ENCODE measurements around the gene ASB18. TPM values are rescaled to one million over a fixed set of nuclear protein-coding genes. Genes with fewer than 3 reads are reported as not detected.
A peak's percentile ranks its signal among the peaks of the same experiment; 100 is the strongest.

ASB18 gene
- total RNA-seq, 1 experiment from 2014 or later, result 0.46 TPM

DNA sequence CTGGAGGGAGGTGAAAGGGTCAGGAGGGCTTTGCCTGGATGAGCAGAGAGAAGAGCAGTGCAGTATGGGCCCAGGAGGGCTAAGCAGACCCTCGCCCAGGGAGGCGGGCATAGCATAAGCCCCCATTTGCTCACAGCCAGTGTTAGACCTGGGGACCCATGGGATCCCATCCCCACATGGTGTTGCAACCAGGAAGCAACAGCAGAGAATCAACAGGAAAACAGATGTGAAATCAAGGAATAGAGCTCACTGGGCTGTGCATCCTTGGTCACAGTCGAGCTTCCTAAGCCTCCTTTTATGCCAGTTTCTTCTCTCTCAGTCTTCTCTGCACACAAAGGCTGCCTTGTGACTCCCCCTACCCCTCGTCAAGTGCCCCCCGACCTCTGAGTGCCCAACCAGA, 19.9 kb downstream of the ASB18 start:
- Histone ChIP-seq H3K36me3 (ENCODE audit: low read depth) (no peaks in the 10 kb centered on the region), H2AFZ (no peak overlapping the region), H3K79me2 (ENCODE audit: low read depth) (no peaks in the 10 kb centered on the region), H3K4me3 (no peak overlapping the region), H3K9me2 (ENCODE audit: insufficient read depth) (no peaks in the 10 kb centered on the region), H3K27me3 (ENCODE audit: insufficient read depth, low read depth) (no peaks in the 10 kb centered on the region), H3K4me1 (replicated peaks; ENCODE audit: insufficient read depth) (peaks cover 17% of the 10 kb centered on the region), H3K9me3 (ENCODE audit: insufficient read depth, low read depth) (no peaks in the 10 kb centered on the region), H3K27ac (no peak overlapping the region), H3F3A (ENCODE audit: insufficient read depth, low read depth) (no peaks in the 10 kb centered on the region), H3K4me2 (no peak overlapping the region), H4K20me1 (ENCODE audit: insufficient read depth) (no peaks in the 10 kb centered on the region)
- TF ChIP-seq, protein P1, sequence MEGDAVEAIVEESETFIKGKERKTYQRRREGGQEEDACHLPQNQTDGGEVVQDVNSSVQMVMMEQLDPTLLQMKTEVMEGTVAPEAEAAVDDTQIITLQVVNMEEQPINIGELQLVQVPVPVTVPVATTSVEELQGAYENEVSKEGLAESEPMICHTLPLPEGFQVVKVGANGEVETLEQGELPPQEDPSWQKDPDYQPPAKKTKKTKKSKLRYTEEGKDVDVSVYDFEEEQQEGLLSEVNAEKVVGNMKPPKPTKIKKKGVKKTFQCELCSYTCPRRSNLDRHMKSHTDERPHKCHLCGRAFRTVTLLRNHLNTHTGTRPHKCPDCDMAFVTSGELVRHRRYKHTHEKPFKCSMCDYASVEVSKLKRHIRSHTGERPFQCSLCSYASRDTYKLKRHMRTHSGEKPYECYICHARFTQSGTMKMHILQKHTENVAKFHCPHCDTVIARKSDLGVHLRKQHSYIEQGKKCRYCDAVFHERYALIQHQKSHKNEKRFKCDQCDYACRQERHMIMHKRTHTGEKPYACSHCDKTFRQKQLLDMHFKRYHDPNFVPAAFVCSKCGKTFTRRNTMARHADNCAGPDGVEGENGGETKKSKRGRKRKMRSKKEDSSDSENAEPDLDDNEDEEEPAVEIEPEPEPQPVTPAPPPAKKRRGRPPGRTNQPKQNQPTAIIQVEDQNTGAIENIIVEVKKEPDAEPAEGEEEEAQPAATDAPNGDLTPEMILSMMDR (conservative IDR thresholded peaks at IDR 0.05), result no peak
- ChIA-PET CTCF (no interaction called here), POLR2A (ENCODE audit: unreplicated experiment) (no interaction called here)
- intact Hi-C loops (cut with micrococcal nuclease; ENCODE audit: unreplicated experiment), result no loop called here
- BruUV-seq (replicated peaks), result no TSS peak
- DNase-seq, result no peak

DNA sequence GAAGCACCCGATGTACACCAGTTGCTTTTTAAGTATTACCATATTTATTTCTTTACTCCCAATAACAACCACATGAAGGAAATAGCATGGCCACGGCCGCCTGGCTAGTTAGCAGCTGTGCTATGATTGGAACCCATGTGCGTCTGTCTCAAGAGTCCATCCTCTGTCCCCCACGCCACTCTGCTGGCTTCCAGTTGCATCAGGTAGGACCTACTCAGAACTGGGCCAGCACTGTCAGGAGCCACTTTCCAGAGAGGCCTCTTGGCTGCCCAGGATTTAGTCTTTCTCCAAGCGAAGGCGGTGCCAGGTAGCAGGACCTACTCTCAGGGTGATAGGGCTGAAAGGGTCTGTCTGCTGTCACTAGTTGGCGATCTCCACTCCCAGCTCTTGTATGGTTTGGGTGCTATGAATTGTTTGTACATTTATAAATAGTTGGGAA, 22.1 kb downstream of the ASB18 start:
- H2AFZ ChIP-seq, result no peak overlapping the region; the same call in 1 of the 2 replicates
- intact Hi-C loops (cut with micrococcal nuclease; ENCODE audit: unreplicated experiment), result no loop called here
- ChIA-PET POLR2A (ENCODE audit: unreplicated experiment) (no interaction called here), CTCF (no interaction called here)
- no peaks in the 10 kb centered on the region for H3K9me2 ChIP-seq (ENCODE audit: insufficient read depth)
- no peaks in the 10 kb centered on the region for H3K9me3 ChIP-seq (ENCODE audit: insufficient read depth, low read depth)
- BruUV-seq (replicated peaks), result no TSS peak
- no peaks in the 10 kb centered on the region for H3K79me2 ChIP-seq (ENCODE audit: low read depth)
- H4K20me1 ChIP-seq (ENCODE audit: insufficient read depth), result no peaks in the 10 kb centered on the region
- no peak overlapping the region for H3K4me3 ChIP-seq
- no peaks in the 10 kb centered on the region for H3K27me3 ChIP-seq (ENCODE audit: insufficient read depth, low read depth)
- H3K36me3 ChIP-seq (ENCODE audit: low read depth), result no peaks in the 10 kb centered on the region
- peaks cover 19% of the 10 kb centered on the region for H3K4me1 ChIP-seq (replicated peaks; ENCODE audit: insufficient read depth)
- H3F3A ChIP-seq (ENCODE audit: insufficient read depth, low read depth), result no peaks in the 10 kb centered on the region
- no peak for TF ChIP-seq EZH2 (IDR thresholded peaks at IDR 0.05; ENCODE audit: low read depth)
- TF ChIP-seq, protein P1 (conservative IDR thresholded peaks at IDR 0.05), result no peak
- DNase-seq, result no peak
- no peak overlapping the region for H3K27ac ChIP-seq
- H3K4me2 ChIP-seq, result no peak overlapping the region

DNA sequence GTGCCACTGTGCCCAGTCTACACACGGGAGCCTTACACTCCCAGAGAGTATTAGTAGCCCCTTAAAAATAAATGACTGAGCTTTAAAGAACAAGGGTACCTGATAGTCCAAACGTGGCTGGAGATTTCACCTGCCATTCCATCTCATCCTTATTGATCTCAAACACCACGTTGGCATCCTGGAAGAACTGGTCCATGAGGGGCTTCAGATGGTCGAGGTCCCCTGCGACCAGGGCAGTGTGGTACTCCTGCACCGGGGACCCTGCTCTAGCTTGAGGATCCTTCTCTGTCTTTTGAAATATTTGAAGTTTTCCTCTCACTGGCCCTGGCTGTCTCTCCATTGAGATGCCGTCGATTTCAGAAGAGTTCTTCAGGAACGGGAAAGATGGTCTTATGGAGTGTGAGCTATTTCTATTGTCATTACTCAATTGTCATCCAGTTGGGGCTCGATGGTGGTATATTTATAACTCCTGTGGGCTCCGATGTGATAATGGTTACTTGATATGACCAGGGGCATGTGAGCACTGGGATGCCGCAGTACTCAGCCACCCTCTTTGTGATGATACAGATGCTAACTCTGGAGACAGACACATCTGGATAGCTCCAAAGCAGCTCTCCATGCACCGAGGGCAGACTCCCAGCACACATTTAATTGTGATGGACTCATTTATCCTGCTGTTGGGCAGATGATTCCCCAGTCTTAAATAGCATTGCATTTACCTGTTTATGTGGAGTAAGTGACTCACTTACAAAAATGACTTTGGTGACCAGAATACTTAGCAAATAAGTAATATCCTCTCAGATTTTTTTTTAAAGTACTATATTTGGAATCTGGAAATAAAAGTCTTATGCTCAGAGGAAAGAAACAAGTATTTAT, 22.8 kb downstream of the ASB18 start:
- Histone ChIP-seq H3K27me3 (ENCODE audit: insufficient read depth, low read depth) (no peaks in the 10 kb centered on the region), H3K36me3 (ENCODE audit: low read depth) (no peaks in the 10 kb centered on the region), H3F3A (ENCODE audit: insufficient read depth, low read depth) (no peaks in the 10 kb centered on the region), H3K9me2 (ENCODE audit: insufficient read depth) (no peaks in the 10 kb centered on the region), H3K4me3 (no peak overlapping the region), H3K4me2 (no peak overlapping the region), H3K9me3 (ENCODE audit: insufficient read depth, low read depth) (no peaks in the 10 kb centered on the region), H2AFZ (no peak overlapping the region; the same call in 1 of the 2 replicates), H4K20me1 (ENCODE audit: insufficient read depth) (no peaks in the 10 kb centered on the region), H3K79me2 (ENCODE audit: low read depth) (no peaks in the 10 kb centered on the region), H3K27ac (no peak overlapping the region), H3K4me1 (replicated peaks; ENCODE audit: insufficient read depth) (peaks cover 19% of the 10 kb centered on the region)
- CTCF ChIA-PET, result interaction anchor here (0.6 to 1.0 kb wide), 3 partner anchors 60 to 845 kb away, joined by 3 to 4 read pairs (median 3); no protein-coding TSS in a partner anchor
- BruUV-seq (replicated peaks), result TSS peak; percentile 78
- no peak for TF ChIP-seq EZH2 (IDR thresholded peaks at IDR 0.05; ENCODE audit: low read depth)
- TF ChIP-seq, protein P1 (conservative IDR thresholded peaks at IDR 0.05), result no peak
- intact Hi-C loops (cut with micrococcal nuclease; ENCODE audit: unreplicated experiment), result loop anchor here (2.0 kb wide), 1 partner anchor 61 kb away; no protein-coding TSS in a partner anchor
- no peak for DNase-seq
- POLR2A ChIA-PET (ENCODE audit: unreplicated experiment), result interaction anchor here (0.6 kb wide), 1 partner anchor 159 kb away, joined by 3 read pairs; no protein-coding TSS in a partner anchor
